GM18517 (cell line): ENCODE measurements around the gene SPATA31A3.
"Not testable (repeated sequence)": the region's sequence is repeated elsewhere in the genome, so short reads cannot be mapped to it uniquely, and the experiment has no call there.

Experiments
- ATAC-seq: cut with Tn5 transposase; IDR thresholded peaks from one replicate; pipeline ENCODE4 v1.9.1; 2021; ENCODE audit warnings: mild to moderate bottlenecking, moderate library complexity; ENCODE audit not compliant: unreplicated experiment

Gene SPATA31A3

DNA sequence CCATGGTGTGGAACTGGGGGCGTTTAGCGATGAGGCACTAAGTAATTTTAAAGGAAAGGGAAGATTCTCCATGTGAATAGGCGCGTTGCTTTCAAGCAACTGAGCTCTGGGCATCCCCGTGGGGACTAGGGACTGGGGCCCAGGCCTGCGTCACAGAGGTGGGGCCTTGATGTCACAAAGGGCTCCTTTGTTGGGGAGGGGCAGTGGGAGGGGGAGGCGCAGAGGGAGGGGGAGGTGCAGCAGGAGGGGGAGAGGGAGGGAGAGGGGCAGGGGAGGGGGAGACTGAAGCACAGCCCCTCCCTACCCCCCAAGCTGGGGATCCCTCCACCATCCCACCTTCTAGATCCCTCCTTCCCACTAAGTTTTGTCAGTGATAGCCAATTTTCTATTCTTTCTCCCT lies at the start of gene SPATA31A3:
Gene SPATA31A3 (minus strand): TSS at position 101 of the 400 bp plus-strand sequence. CDS start 29 bp downstream, at position 72.
- not testable (repeated sequence) for ATAC-seq

- not testable (repeated sequence) for ATAC-seq
Observed at GRCh38 chr9:66952576-66952975, 39.8 kb downstream of the SPATA31A3 start.

- ATAC-seq = not testable (repeated sequence)
Observed at GRCh38 chr9:66942400-66943155, 49.8 kb downstream of the SPATA31A3 start.

DNA sequence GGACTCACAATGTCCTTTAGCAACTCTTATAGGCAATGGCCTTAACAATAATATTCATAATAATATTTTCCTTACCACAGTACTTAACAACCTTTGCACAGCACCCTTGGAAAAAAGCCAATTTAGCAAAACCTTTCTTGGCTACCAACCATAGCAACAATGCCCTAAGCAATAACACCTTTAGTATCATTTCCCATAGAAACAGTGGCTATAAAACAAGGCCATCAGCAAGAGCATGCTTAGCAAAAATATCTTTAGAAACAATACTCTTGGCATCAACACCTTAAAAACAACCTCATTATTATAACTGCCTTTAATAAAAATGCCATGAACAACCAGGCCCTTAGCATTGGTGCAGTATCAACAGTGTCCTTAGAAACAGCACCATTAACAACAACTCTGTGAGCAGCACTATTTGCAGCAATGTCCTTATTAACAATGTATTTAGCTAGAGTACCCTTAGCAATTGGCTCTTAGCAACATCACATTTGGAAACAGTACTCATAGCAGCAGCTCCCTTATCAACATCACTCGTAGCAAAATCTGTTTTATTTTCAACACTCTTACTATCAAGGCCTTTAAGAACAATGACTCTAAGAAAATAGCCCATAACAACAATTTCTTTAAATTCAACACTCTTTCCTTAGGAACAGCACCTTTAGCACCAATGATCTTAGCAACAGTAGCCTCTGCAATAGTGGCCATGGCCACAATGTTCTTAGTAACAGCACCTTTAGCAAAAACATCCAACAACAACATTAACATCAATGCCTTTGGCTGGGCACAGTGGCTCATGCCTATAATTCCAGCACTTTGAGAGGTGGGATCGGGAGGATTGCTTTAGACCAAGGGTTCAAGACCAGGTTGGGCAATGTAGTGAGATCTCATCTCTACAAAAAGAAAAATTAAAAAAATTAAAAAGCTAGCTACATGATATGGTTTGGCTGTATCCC lies 52.2 kb downstream of the SPATA31A3 start:
- ATAC-seq = not testable (repeated sequence)

GRCh38 chr9:66938322-66938721 lies 54.0 kb downstream of the SPATA31A3 start:
- not testable (repeated sequence) for ATAC-seq

DNA sequence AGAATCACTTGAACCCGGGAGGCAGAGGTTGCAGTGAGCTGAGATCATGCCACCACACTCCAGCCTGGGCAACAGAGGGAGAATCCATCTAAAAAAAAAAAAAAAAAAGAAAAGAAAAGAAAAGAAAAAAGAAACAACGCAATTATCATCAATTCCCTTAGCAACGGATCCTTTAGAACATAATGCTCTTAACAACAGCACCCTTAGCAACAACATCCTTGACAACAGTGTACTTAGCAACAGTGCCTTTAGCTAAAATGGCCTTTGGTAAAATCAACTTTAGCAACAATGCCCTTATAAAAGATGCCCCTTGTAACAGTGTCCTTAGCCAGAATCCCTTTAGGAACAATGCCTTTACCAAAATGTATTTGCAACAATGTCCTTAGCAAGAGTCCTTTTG lies 54.7 kb downstream of the SPATA31A3 start:
- not testable (repeated sequence) for ATAC-seq
